Kasumi-1 (cell line): Measurements from ENCODE around the gene TMEM231.

Experiments used
- DNase-seq, 2 experiments: peaks; one replicate each; lab custom pipeline; 2025; lab: John Stamatoyannopoulos, UW

Gene TMEM231

DNA sequence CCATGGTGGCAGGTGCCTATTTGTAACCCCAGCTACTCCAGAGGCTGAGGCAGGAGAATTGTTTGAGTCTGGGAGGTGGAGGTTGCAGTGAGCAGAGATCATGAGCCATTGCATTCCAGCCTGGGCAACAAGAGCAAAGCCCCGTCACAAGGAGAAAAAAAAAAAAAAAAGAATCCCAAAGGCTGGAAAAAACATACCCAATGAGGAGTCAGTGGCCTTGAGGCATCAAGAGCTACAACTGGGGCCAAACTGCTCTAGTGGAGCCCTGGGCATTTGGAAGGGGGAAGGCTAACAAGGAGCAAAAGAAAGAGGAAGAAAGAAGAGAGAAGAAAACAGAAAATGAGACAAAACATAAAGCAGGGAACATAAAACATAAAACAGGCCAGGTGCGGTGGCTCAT, 67.7 kb downstream of the TMEM231 start:
- no peak for DNase-seq
